Fibroblast of skin of abdomen (primary cell): ENCODE measurements around the gene GLI3.

ENCODE experiments used
- DNase-seq: peaks from one replicate; pipeline ENCODE4 v3.0.0-alpha.2; 2013

Gene GLI3

GRCh38 chr7:42024537-42024936 lies 212.5 kb downstream of the GLI3 start:
- DNase-seq = no peak

- no peak for DNase-seq
Observed at GRCh38 chr7:42023262-42023661, 213.7 kb downstream of the GLI3 start.

GRCh38 chr7:42022791-42023190 lies 214.2 kb downstream of the GLI3 start:
- DNase-seq = no peak

- no peak for DNase-seq
Observed at GRCh38 chr7:42022056-42022455, 215.0 kb downstream of the GLI3 start.

- no peak for DNase-seq
Observed at GRCh38 chr7:42021631-42022030, 215.4 kb downstream of the GLI3 start.

GRCh38 chr7:42020061-42020460 lies 216.9 kb downstream of the GLI3 start:
- peak; percentile 68 for DNase-seq

- peak; percentile 12 for DNase-seq
Observed at GRCh38 chr7:42017349-42017986, 219.5 kb downstream of the GLI3 start.

- no peak for DNase-seq
Observed at GRCh38 chr7:42016517-42016916, 220.5 kb downstream of the GLI3 start.

- DNase-seq = no peak
Observed at GRCh38 chr7:42014625-42015618, 222.1 kb downstream of the GLI3 start.

GRCh38 chr7:42012786-42013360 lies 224.1 kb downstream of the GLI3 start:
- DNase-seq = peak; percentile 37

- no peak for DNase-seq
Observed at GRCh38 chr7:42012313-42012712, 224.7 kb downstream of the GLI3 start.

GRCh38 chr7:42011846-42012245 lies 225.2 kb downstream of the GLI3 start:
- DNase-seq = no peak

- DNase-seq = peak; percentile 59
Observed at GRCh38 chr7:42010751-42011150, 226.3 kb downstream of the GLI3 start.

- no peak for DNase-seq
Observed at GRCh38 chr7:42006801-42007513, 230.1 kb downstream of the GLI3 start.

GRCh38 chr7:42002654-42003053 lies 234.4 kb downstream of the GLI3 start:
- no peak for DNase-seq

GRCh38 chr7:41999736-42000283 lies 237.2 kb downstream of the GLI3 start:
- DNase-seq = peak; percentile 34

GRCh38 chr7:41998041-41998440 lies 239.0 kb downstream of the GLI3 start:
- no peak for DNase-seq

- no peak for DNase-seq
Observed at GRCh38 chr7:41997151-41997550, 239.9 kb downstream of the GLI3 start.

- peak; percentile 88 for DNase-seq
Observed at GRCh38 chr7:41996381-41997035, 240.5 kb downstream of the GLI3 start.

GRCh38 chr7:41995632-41996271 lies 241.3 kb downstream of the GLI3 start:
- no peak for DNase-seq

GRCh38 chr7:41994746-41995110 lies 242.3 kb downstream of the GLI3 start:
- DNase-seq = peak; percentile 91
